ENCODE results near the gene THRA.

- TF ChIP-seq GATA3 (IDR thresholded peaks at IDR 0.05; ENCODE audit: low read depth, low read length) (no peak), GATA2 (IDR thresholded peaks at IDR 0.05; ENCODE audit: low read depth, low read length) (no peak)
Measured at GRCh38 chr17:40072040-40072734, 9.4 kb downstream of the THRA start.
